Measurements from ENCODE around the gene DPYD.

The DPYD gene

DNA sequence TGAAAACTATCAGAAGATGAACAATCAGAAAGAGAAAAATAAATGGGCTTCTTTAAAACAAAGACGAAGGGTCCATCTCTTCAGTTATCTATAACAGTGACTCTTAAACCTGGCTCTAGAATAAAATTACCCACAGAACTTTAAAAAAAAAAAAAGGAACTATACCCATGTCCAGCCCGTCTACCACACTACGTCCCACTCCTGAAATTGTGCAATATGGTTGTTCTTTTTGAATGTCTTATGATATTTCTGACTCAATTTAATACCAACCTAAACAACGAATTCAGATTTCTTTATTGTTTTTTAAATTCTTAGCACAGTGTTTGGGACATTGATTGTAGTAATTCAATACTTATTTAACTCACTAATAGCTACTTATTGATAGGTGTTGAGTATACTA, 246.3 kb downstream of the DPYD start:
- H3K4me3 ChIP-seq (ENCODE audit: low read depth, low read length) = no peak overlapping the region
- TF ChIP-seq, protein P1, sequence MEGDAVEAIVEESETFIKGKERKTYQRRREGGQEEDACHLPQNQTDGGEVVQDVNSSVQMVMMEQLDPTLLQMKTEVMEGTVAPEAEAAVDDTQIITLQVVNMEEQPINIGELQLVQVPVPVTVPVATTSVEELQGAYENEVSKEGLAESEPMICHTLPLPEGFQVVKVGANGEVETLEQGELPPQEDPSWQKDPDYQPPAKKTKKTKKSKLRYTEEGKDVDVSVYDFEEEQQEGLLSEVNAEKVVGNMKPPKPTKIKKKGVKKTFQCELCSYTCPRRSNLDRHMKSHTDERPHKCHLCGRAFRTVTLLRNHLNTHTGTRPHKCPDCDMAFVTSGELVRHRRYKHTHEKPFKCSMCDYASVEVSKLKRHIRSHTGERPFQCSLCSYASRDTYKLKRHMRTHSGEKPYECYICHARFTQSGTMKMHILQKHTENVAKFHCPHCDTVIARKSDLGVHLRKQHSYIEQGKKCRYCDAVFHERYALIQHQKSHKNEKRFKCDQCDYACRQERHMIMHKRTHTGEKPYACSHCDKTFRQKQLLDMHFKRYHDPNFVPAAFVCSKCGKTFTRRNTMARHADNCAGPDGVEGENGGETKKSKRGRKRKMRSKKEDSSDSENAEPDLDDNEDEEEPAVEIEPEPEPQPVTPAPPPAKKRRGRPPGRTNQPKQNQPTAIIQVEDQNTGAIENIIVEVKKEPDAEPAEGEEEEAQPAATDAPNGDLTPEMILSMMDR (IDR thresholded peaks at IDR 0.05; ENCODE audit: borderline replicate concordance, insufficient read depth, low read depth, low read length) = no peak

DNA sequence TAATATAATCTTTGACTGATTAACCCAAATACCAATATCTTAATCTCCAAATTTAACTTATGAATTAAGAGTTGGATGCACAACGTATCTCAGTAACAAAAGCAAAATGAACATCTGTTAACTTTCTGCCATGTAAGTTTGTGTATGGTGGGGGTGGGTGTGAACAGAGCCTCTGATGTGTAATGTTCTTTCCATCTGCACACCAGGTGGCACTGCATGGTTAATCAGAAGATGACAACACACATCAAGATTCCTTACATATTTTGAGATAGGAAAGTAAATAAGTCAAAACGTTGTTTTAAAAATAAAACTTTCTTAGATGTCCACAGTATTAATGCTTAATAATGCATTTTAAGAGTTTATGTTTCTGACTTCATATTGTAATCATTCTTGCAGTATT, 251.9 kb downstream of the DPYD start:
- H3K4me3 ChIP-seq (ENCODE audit: low read depth, low read length) = no peak overlapping the region
- TF ChIP-seq, protein P1 (IDR thresholded peaks at IDR 0.05; ENCODE audit: borderline replicate concordance, insufficient read depth, low read depth, low read length) = no peak

DNA sequence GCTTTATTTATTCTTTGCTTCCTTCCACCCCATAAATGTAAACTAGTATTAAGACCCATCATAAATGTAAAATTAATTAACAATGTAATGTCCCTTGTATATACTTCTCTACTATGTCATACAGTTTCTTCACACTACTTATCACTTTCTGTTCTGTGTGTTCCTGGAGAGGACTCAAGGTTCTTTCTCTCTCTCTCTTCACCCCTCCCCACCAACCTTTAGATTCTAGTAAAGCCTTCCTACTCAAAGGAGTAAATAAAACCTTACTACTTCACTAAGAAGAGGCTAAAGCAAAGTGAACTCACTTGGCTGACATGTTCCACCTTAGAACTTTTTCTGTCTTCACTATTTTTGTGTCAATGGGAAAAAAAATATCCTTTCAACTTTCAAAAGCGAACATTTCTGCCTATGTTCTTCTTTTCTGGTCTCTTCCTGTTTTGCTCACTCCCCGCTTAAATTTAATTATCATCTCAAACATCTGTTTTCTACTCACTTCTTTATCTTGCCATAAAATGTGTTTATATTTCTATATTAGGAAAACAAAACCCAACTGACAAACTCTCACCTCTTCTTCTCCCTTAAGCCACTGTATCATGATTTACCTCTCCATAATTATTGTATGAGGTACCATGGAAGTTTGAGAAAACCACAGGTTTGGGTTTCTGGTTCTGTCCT, 260.3 kb downstream of the DPYD start:
- no peak overlapping the region for H3K4me3 ChIP-seq (ENCODE audit: low read depth, low read length)
- TF ChIP-seq, protein P1 (IDR thresholded peaks at IDR 0.05; ENCODE audit: borderline replicate concordance, insufficient read depth, low read depth, low read length) = no peak

DNA sequence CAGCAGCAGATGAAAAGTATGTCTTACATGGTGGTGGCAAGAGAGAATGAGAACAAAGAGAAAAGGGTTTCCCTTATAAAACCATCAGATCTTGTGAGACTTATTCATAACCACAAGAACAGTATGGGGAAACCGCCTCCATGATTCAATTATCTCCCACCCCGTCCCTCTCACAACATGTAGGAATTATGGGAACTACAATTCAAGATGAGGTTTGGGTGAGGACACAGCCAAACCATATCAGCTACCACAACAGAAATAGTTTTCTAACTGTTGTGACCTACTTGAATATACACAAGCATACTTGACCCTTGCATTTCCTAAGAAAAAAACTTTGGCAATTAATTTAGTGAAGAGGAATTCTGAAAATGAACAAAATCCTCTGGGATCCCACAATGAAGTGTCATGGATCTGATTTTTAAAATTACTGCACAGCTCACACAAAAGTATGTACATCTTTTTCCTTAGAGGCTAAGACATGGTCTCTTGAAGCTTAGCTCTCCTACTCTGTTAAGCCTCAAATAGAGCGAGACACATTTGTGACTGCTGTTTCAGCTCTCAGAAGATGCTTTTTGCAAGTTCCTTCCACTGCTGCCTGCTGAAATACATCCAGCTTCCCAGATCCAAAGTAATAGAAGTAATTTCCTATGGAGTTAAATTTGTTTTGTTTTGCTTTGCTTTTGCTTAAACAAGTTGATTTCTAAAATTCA, 265.8 kb downstream of the DPYD start:
- H3K4me3 ChIP-seq (ENCODE audit: low read depth, low read length) = no peak overlapping the region
- TF ChIP-seq, protein P1 (IDR thresholded peaks at IDR 0.05; ENCODE audit: borderline replicate concordance, insufficient read depth, low read depth, low read length) = no peak

DNA sequence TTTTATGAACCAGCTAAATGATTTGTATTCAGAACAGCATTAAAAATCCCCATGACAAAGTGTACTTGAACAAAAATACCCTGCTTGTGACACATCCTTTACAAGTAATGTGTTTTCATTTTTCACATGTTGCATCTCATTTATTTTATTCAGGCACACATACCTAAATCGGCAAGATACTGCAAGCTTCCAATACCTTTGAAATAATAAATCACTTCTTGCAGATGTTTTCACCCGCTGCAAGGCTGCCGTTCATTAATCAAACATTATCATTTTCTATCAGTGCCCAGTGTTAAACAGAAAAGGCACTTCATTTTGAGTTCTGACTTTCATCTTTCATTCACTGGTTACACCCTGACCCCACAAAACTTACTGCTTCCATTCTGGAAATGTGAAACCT, 269.6 kb downstream of the DPYD start:
- TF ChIP-seq, protein P1 (IDR thresholded peaks at IDR 0.05; ENCODE audit: borderline replicate concordance, insufficient read depth, low read depth, low read length) = no peak
- H3K4me3 ChIP-seq (ENCODE audit: low read depth, low read length) = no peak overlapping the region

DNA sequence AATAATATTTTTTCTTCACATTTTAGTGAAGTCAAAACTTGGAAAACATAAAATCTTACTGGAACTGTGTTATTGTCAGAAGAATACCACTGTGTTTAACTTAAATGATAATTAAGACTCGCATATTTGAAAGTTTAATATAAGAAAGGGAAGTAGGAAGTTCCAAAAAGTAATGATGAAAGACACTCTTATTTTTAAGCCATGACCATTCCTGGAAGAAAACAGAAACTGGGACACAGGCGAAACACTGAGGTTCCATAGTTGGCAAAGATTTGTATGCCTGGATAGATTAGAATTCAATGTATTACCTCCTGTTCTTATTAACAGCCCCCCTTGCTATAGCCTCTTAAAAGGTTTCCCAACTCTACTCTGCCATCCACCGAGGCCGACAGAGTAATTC, 271.2 kb downstream of the DPYD start:
- TF ChIP-seq, protein P1 (IDR thresholded peaks at IDR 0.05; ENCODE audit: borderline replicate concordance, insufficient read depth, low read depth, low read length) = no peak
- H3K4me3 ChIP-seq (ENCODE audit: low read depth, low read length) = no peak overlapping the region

DNA sequence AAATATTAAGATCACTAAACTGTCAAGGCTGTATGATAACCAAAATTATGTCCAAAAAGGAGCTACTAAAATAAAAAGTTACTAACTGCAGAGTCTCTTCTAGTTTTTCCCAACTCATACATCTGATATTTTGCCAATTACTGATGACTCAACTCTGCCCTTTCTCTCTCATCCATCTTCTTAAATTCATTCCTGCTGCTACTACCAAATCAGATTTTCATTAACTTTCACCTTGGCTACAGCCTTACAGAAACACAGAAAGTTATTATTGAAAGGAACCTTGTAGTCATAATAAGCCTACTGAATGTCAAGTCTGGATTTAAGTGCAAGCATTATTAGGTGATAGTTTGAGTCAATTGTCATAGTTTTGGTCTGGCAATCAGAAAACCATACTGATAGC, 273.1 kb downstream of the DPYD start:
- TF ChIP-seq, protein P1 (IDR thresholded peaks at IDR 0.05; ENCODE audit: borderline replicate concordance, insufficient read depth, low read depth, low read length) = no peak
- H3K4me3 ChIP-seq (ENCODE audit: low read depth, low read length) = no peak overlapping the region
